Measurements from ENCODE around the gene AWAT2.
A peak's percentile ranks its signal among the peaks of the same experiment; 100 is the strongest.

Gene AWAT2

DNA sequence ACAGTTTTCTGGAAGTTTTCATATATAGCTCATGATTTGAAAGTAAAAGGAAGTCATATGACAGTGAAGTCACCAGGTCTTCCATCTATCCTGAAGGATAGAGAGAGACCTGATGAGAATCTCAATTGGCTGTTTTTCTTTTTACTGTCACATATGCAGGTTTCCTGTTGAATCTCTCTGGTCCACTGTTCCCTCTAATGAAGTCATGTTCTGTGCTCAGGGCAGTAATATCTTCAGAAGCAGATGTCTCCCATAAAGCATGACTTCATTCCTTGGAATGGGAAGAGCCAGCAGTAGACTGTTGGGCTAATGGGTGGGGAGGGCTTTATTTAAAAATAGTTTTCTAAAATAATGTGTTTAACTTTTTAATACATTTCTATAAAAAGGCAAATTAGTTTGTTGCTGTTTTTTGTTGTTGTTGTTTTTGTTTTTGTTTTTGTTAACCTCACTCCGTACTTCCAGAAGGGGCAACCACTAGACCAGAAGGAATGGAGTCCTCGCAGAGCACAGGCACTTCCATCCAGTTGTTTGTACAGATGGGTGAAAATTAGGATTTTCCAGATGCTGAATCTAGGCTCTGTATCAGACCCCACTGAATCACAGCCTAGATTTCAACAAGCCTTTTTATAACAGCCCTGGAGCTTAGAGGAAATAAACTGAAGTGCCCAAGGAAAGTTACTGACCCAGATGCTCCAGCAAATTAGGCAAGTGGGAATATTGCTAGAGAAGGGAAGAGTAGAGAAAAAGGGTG lies 54.2 kb downstream of the AWAT2 start:
- DNase-seq, result peak in 1 of 2 experiments; percentile 39

DNA sequence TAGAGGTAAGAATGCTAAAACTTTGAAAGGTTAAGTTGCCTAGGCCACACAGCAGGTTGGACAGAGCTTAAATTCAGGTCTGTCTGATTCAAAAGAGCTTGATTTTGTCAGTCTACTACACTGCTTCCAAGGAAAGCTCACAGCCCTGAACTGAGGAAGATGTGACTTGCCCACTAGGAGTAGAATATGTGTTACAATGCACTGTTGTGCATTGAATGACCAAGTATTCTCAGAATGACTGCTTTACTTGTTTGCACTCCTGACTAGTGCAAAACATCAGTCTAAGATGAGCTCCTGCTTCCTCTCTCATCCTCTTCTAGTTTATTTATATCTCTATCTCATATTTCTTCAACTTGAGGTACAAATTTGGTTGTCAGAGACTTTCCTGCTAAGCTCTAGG lies 56.2 kb downstream of the AWAT2 start:
- no peak for DNase-seq

DNA sequence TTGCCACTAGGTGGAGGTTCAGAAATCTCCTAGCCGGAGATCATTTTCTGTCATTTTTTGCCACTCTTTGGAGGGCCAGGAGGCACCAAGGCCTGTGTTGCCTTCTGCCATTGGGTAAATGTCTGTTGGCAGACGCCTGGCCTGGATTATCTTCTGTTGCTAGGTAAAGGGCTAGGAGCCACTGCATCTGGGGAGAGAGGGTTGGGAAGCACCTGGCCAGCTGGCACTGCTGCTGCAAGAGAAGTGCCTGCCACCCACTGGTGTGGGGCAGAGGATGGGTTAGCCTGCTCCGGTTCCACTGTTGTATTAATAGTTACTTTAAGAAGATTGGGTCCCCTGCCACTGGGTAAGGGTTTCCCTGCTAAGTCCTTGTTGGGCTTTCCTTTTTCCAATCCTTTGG lies 58.1 kb downstream of the AWAT2 start:
- DNase-seq, result peak in 1 of 2 experiments; percentile 42

Data from NCI-H446 (cell line).